Adrenal gland (tissue), 5 donors: Measurements from ENCODE around the gene GPC6.

ENCODE experiments used
- CTCF ChIP-seq, 6 experiments: fragments of 450-650 bp in 4 of 6; fragments of 200-600 bp in 2 of 6; sonication (generic) in 1 of 6; IDR thresholded peaks; 1 replicate in 5 of 6; 2 replicates in 1 of 6; pipeline versions ENCODE4 v1.5.1 to v1.8.0; 2016 to 2021; ENCODE audit warnings: antibody characterized with exemption in 6 of 6, mild to moderate bottlenecking in 2 of 6, moderate library complexity in 1 of 6
- POLR2A ChIP-seq, 2 donors: fragments of 450-650 bp; IDR thresholded peaks; one replicate each; pipeline ENCODE4 v1.6.1; 2017; ENCODE audit warnings: antibody characterized with exemption in 2 of 2, mild to moderate bottlenecking in 2 of 2, moderate library complexity in 1 of 2
- donor health status: DM: no; HTN: no; CAD: no.

- TF ChIP-seq CTCF (IDR thresholded peaks at IDR 0.05) (no peak), POLR2A (IDR thresholded peaks at IDR 0.05) (no peak)
These were observed 584.6 kb downstream of the GPC6 start for GRCh38 chr13:93811071-93811737.
